ENCODE data around the gene MXD3.
"Not testable (repeated sequence)": the region's sequence is repeated elsewhere in the genome, so short reads cannot be mapped to it uniquely, and the experiment has no call there.

MXD3 gene

GRCh38 chr5:177311723-177312648 is at the start of gene MXD3:
Gene MXD3, minus strand, starts transcription at chr5:177311898. Its CDS starts 68 bp downstream, at chr5:177311830.
- DNase-seq, result peak; percentile 99

GRCh38 chr5:177360740-177361139 is 49.0 kb upstream of the MXD3 start:
- DNase-seq, result not testable (repeated sequence)

GRCh38 chr5:177359860-177360259 is 48.2 kb upstream of the MXD3 start:
- no peak for DNase-seq

GRCh38 chr5:177359451-177359851 is 47.8 kb upstream of the MXD3 start:
- DNase-seq, result no peak

- no peak for DNase-seq
These were observed 46.7 kb upstream of the MXD3 start for GRCh38 chr5:177358370-177358819.

GRCh38 chr5:177357459-177358351 is 46.0 kb upstream of the MXD3 start, which contains the start of gene RGS14:
Gene RGS14, plus strand, starts transcription at chr5:177357924. Its CDS starts 101 bp downstream, at chr5:177358025.
- peak; percentile 64 for DNase-seq

GRCh38 chr5:177357146-177357458 is 45.4 kb upstream of the MXD3 start:
- DNase-seq, result no peak

GRCh38 chr5:177356746-177357145 is 45.0 kb upstream of the MXD3 start:
- DNase-seq, result no peak

- no peak for DNase-seq
These were observed 44.1 kb upstream of the MXD3 start for GRCh38 chr5:177355868-177356168.

GRCh38 chr5:177355162-177355867 is 43.6 kb upstream of the MXD3 start:
- DNase-seq, result no peak

GRCh38 chr5:177354711-177355110 is 43.0 kb upstream of the MXD3 start:
- DNase-seq, result no peak

- no peak for DNase-seq
These were observed 42.6 kb upstream of the MXD3 start for GRCh38 chr5:177354256-177354655.

- no peak for DNase-seq
These were observed 41.4 kb upstream of the MXD3 start for GRCh38 chr5:177353093-177353492.

GRCh38 chr5:177351392-177352329 is 40.0 kb upstream of the MXD3 start, which contains the start of gene LMAN2:
Gene LMAN2, minus strand, starts transcription at chr5:177351668. Its CDS starts 21 bp downstream, at chr5:177351647.
- peak; percentile 94 for DNase-seq

GRCh38 chr5:177350776-177351391 is 39.2 kb upstream of the MXD3 start:
- no peak for DNase-seq

GRCh38 chr5:177349762-177350161 is 38.1 kb upstream of the MXD3 start:
- DNase-seq, result no peak

GRCh38 chr5:177349362-177349647 is 37.6 kb upstream of the MXD3 start:
- no peak for DNase-seq

- no peak for DNase-seq
These were observed 36.0 kb upstream of the MXD3 start for GRCh38 chr5:177347699-177348098.

- no peak for DNase-seq
These were observed 35.1 kb upstream of the MXD3 start for GRCh38 chr5:177346820-177347219.

- no peak for DNase-seq
These were observed 33.2 kb upstream of the MXD3 start for GRCh38 chr5:177344891-177345290.

GRCh38 chr5:177343777-177344176 is 32.1 kb upstream of the MXD3 start:
- DNase-seq, result no peak

- DNase-seq, result not testable (repeated sequence)
These were observed 31.3 kb upstream of the MXD3 start for GRCh38 chr5:177343000-177343399.

Data from activated CD4-positive, alpha-beta T cell treated with anti-CD3 and anti-CD28 coated beads for 48 hours (primary cell).